Measurements from ENCODE around the gene OSBPL6. TPM values are rescaled to one million over a fixed set of nuclear protein-coding genes. Genes with fewer than 3 reads are reported as not detected.

The OSBPL6 gene
- total RNA-seq, 1 experiment from 2014 or later, result 4.6 TPM

DNA sequence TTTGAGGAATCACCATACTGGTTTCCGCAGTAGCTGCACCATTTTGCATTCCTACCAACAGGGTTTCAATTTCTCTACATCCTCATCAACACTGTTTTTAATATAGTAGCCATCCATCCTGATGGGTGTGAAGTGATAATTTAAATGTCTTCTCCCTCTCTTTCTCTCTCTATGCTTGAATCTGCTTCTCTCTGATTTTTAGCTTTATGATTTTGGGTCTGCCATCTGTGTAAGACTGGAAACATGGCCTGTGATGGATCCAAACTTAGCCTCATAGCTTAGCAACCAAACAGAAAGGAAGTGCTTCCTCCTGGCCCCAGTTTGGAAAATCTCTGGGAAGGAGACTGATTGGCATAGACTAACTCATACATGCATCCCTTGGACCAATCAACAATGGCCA, 33.7 kb upstream of the OSBPL6 start:
- no CpG with 5 or more reads among the region's 1 CpG for WGBS (ENCODE audit: extremely low coverage, insufficient read length, low lambda C conversion rate)
- no peak overlapping the region for H3K56ac ChIP-seq (ENCODE audit: insufficient read length, low read depth, low read length)
- no peak overlapping the region for H4K91ac ChIP-seq (ENCODE audit: insufficient read length, low read depth, low read length)
- H4K5ac ChIP-seq (ENCODE audit: insufficient read length, low read depth, low read length), result no peak overlapping the region
- no peaks in the 10 kb centered on the region for H3K4me1 ChIP-seq (ENCODE audit: insufficient read depth, low read length)
- TF ChIP-seq, protein P1, sequence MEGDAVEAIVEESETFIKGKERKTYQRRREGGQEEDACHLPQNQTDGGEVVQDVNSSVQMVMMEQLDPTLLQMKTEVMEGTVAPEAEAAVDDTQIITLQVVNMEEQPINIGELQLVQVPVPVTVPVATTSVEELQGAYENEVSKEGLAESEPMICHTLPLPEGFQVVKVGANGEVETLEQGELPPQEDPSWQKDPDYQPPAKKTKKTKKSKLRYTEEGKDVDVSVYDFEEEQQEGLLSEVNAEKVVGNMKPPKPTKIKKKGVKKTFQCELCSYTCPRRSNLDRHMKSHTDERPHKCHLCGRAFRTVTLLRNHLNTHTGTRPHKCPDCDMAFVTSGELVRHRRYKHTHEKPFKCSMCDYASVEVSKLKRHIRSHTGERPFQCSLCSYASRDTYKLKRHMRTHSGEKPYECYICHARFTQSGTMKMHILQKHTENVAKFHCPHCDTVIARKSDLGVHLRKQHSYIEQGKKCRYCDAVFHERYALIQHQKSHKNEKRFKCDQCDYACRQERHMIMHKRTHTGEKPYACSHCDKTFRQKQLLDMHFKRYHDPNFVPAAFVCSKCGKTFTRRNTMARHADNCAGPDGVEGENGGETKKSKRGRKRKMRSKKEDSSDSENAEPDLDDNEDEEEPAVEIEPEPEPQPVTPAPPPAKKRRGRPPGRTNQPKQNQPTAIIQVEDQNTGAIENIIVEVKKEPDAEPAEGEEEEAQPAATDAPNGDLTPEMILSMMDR (conservative IDR thresholded peaks at IDR 0.05), result no peak
- no peak overlapping the region for H3K14ac ChIP-seq (ENCODE audit: insufficient read depth, low read length)
- H4K20me1 ChIP-seq (ENCODE audit: control insufficient read depth, insufficient read depth, insufficient read length), result no peaks in the 10 kb centered on the region
- H3K23ac ChIP-seq (ENCODE audit: insufficient read length, low read depth, low read length), result no peak overlapping the region
- no peaks in the 10 kb centered on the region for H3K27me3 Mint-ChIP-seq (ENCODE audit: low read depth)
- no peaks in the 10 kb centered on the region for H3K27me3 ChIP-seq (ENCODE audit: insufficient read depth, low read length)
- H3T11ph ChIP-seq (ENCODE audit: low read length), result no peak overlapping the region
- no peak overlapping the region for H3K4ac ChIP-seq (ENCODE audit: low read depth, low read length)
- no peak overlapping the region for H2AK5ac ChIP-seq (ENCODE audit: insufficient read length, low read length)
- H3K9ac ChIP-seq (ENCODE audit: extremely low read depth, insufficient read length, low read length), result no peak overlapping the region
- H3K27ac ChIP-seq (ENCODE audit: insufficient read length, low read depth, low read length), result no peak overlapping the region
- H2BK15ac ChIP-seq (ENCODE audit: low read depth, low read length), result no peak overlapping the region
- H4K8ac ChIP-seq (replicated peaks; ENCODE audit: insufficient read length, low read depth, low read length), result no peak overlapping the region
- H2BK120ac ChIP-seq (ENCODE audit: low read depth, low read length, poor library complexity, severe bottlenecking), result no peak overlapping the region
- H3K18ac ChIP-seq (ENCODE audit: insufficient read length, low read depth, low read length), result no peak overlapping the region
- DNase-seq, result no peak
- no peak overlapping the region for H3K4me2 ChIP-seq (ENCODE audit: insufficient read depth, insufficient read length, low read length)
- peaks cover under 1% of the 10 kb centered on the region in 2 experiments; a peak in 2 of 5 replicates for H3K9me3 Mint-ChIP-seq
- no peak overlapping the region for H2AFZ ChIP-seq (ENCODE audit: low read length)
- H3K4me1 Mint-ChIP-seq, result peaks cover 0 to 2% of the 10 kb centered on the region in 2 experiments; a peak in 1 of 4 replicates
- H3K36me3 Mint-ChIP-seq (ENCODE audit: insufficient read depth in 1 of 3, low read depth in 3 of 3), result 0 out of 7 replicates have a peak, but pooled peaks cover 0 to 1% (median under 1%) of the 10 kb centered on the region in 3 experiments
- no peak overlapping the region for H3K27ac Mint-ChIP-seq
- H3K23me2 ChIP-seq (ENCODE audit: insufficient read length, low read depth, low read length, poor library complexity, severe bottlenecking), result no peaks in the 10 kb centered on the region
- no peak overlapping the region for H2BK20ac ChIP-seq (ENCODE audit: low read depth, low read length, poor library complexity, severe bottlenecking)
- no peaks in the 10 kb centered on the region for H3K79me2 ChIP-seq (ENCODE audit: insufficient read depth, low read length)
- H3K4me3 Mint-ChIP-seq, result no peak overlapping the region
- no peaks in the 10 kb centered on the region for H3K9me3 ChIP-seq (ENCODE audit: control insufficient read depth, low read depth, low read length)
- H3K79me1 ChIP-seq (ENCODE audit: insufficient read depth, low read depth, low read length, poor library complexity, severe bottlenecking), result no peaks in the 10 kb centered on the region
- no peak overlapping the region for H2BK5ac ChIP-seq (ENCODE audit: insufficient read length, low read length)
- no peak overlapping the region for H2BK12ac ChIP-seq (ENCODE audit: insufficient read length, low read depth, low read length)

Data from H9 (cell line).